GM18526 (cell line): ENCODE measurements around the gene CHPF2.

Experiments
- POLR2A ChIP-seq: IDR thresholded peaks from 3 replicates; pipeline ENCODE4 v1.6.1; 2011; ENCODE audit not compliant: insufficient read length; ENCODE audit errors: extremely low read depth

Gene CHPF2

GRCh38 chr7:151237244-151238189 lies 5.2 kb downstream of the CHPF2 start:
- no peak for TF ChIP-seq POLR2A

- no peak for TF ChIP-seq POLR2A
Measured at GRCh38 chr7:151238190-151238810, 6.0 kb downstream of the CHPF2 start.

DNA sequence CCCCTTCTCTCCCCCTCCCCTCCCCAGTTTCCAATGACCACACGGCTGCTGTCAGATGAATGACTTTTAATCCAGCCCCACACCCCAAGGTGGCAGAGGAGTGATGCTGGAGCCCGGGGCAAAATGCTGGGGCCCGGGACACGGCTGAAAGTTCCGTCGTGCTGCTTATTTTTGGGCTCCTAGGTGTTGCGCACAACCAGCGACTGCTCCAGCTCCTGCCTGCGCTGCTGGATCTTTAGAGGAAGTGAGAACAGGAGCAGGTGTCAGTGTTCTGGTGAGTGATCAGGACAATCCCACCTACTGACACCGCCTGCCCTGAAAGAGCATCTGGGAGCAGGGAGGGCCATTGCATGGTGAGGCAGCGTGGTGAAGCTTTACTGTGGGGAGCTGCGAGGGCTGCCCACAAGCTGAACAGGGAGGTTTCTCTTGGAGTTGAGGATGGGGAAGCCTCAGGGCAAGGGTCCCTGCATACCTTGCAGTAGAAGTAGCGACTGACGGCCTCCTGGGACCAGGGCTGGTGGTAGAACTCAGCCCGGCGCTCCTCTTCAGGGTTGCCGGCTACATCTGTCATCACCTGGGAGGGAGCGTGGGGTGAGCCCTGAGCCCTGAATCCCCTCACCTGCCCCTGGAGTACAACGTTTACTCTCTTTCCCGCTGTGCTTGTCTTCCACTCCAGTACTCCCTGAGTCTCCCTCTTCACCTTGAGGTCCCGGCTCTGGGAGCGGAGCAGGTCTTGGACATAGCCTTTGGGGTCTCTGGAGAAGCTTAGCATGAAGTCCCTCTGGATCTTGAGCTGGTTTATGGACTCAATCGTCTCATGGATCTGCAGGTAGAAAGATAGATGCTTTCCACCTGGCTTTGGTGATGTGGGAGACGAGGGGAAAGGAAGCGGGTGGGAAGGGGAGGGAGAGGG lies 6.9 kb downstream of the CHPF2 start:
- TF ChIP-seq POLR2A: no peak

GRCh38 chr7:151239837-151240459 lies 7.7 kb downstream of the CHPF2 start:
- TF ChIP-seq POLR2A: no peak

- TF ChIP-seq POLR2A: no peak
Measured at GRCh38 chr7:151240536-151240935, 8.3 kb downstream of the CHPF2 start.

GRCh38 chr7:151240942-151241754 lies 8.9 kb downstream of the CHPF2 start:
- TF ChIP-seq POLR2A: no peak

DNA sequence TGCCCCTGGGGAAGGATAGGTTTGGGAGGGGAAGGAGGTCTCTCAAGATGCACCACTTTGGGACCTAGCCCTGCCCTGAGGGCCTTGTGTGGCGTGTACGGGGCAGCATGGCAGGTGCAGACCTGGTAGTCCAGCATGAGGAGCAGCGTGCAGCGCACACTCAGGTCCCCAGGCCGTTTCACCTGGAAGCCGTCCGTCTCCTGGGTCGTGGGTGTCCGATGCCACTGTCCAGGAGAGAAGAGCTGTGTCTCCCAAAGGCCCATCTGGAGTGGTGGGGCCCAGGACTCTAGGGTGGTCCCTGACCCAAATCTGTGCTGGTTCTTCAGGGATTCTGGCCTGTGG lies 9.4 kb downstream of the CHPF2 start:
- TF ChIP-seq POLR2A: no peak

DNA sequence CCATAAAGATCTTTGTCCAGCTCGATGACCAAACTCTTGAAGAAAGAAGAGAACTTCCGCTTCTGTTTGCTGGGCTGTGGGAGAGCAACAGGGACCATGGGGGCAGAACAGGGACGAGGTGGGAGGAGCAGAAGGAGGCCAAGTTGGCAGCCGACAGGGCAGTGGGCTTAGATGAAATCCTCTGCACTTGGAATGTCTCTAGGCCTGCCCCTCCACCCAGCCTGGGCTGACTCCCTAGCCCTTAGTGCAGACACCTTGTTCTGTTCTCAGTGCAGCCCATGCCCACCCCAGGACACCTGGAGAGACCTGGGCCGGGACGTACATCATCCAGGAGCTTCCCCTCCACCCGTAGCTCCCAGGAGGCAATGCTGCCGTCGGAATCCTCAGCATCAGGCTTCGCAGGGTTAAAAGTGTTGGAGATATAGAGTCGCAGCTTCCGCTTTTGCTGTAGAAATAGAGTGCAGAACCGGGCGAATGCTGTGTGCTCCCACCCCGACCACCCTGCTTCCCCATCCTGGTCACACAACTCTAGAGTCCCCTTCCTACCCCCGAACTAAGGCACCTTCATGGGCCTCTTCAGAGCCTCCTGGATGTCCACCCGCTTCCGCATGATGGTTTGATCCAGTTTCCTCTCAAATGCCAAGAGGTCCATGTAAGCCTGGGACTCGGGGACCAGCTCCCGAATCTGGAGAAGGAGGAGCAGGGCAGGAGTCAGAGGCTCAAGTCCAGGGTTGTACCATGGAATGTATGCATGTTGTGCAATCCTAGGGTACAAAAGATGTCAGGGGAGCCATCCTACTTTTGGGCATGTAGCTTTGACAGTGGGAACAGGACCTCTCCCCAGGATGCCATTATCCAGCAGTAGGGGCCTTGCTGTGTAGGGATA lies 10.1 kb downstream of the CHPF2 start:
- TF ChIP-seq POLR2A: no peak

GRCh38 chr7:151243045-151243349 lies 10.7 kb downstream of the CHPF2 start:
- no peak for TF ChIP-seq POLR2A

DNA sequence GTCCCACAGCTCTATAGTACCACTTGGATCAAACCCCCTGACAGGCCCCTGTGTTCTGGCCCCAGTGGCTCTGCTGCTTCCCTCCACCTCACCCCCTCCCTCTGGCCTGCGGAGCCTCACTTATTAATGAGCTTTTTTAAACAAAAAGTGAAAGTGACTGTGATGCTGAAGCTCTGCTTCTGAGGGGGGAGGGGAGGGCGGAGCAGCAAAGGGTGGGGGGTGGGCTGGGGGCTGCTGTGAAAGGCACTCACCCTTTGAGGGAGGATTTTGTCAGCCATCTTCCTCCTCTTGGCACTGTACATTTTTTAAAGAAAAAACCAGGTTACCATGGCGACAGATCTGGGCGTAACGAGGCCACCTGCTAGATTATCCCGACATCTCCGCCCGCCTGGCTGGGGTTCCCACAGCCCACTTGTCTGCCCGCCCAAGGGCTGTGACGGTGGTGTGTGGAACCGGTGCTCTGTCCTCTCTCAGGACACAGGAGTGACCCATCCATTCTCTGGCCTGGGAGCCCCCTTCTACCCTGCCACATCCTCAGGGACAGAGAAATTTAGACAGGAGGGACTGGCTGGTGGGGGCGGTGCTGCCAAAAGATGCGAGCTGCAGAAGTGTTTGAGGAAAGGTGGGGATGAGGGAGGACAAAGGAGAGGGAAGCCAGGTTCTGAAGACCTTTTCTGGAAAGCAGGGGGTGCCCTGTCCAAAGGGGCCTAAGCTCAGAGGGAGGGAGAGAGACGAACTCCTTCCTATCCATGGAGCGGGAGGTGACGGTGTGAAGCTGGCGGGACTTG lies 11.3 kb downstream of the CHPF2 start:
- TF ChIP-seq POLR2A: no peak

GRCh38 chr7:151244196-151244840 lies 12.0 kb downstream of the CHPF2 start:
- TF ChIP-seq POLR2A: no peak

- no peak for TF ChIP-seq POLR2A
Measured at GRCh38 chr7:151244841-151245346, 12.6 kb downstream of the CHPF2 start.

- no peak for TF ChIP-seq POLR2A
Measured at GRCh38 chr7:151245360-151246101, 13.2 kb downstream of the CHPF2 start.
